GM19438 (cell line): ENCODE data around the gene CLSTN1.
A peak's percentile ranks its signal among the peaks of the same experiment; 100 is the strongest.
"Not testable (repeated sequence)": the region's sequence is repeated elsewhere in the genome, so short reads cannot be mapped to it uniquely, and the experiment has no call there.

Source experiments
- ATAC-seq: cut with Tn5 transposase; IDR thresholded peaks from one replicate; pipeline ENCODE4 v1.9.1; 2021; ENCODE audit warnings: low read depth; ENCODE audit not compliant: unreplicated experiment

Gene CLSTN1

DNA sequence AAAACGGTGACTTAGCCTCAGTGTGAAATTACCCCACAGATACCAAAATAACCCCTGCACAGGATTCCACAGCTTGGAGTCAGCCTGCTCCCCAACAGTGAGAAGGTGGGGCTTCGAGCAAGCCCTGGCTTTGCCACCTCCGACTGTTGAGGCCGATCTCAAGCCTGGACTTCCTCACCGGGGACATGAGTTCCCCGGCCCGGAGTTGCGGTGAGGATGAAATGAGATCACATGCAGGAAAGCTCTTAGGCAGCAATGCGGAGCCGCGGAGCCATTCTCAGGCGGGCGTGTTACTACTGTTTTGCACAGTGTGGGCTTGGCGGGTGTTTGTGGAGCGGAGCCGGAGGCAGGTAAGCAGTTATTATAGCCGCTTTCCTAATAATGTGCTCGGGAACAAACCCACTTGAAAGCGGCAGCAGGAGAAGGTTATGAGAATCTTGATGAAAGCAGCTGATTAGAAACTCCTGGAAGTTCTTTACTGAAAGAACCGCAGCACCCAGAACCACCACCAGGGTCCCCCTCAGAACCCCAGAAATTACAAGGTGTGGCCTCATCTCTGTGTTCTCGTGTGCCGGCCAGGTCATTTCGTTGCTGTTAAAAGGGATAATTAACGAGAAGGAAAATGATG is 3.9 kb upstream of the CLSTN1 start:
- ATAC-seq, result no peak

DNA sequence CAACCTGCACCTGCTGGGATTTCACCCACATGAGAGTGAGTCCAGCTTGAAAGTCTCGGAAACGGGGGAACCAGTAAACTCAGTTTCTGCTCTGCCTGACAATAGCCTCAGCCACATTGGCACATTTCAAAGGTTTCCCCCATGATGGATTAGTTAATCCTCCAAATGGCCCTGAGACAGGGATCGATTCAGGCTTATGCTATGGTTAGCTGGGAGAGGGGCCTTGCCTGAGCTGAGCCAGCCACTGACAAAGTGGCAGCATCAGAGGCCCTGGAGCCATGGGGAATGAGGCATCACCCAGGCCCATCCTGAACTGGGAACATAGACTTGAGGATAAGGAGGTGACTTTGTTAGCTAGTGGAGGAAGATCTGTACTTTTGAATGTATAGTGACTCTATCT is 2.9 kb upstream of the CLSTN1 start:
- ATAC-seq, result no peak

DNA sequence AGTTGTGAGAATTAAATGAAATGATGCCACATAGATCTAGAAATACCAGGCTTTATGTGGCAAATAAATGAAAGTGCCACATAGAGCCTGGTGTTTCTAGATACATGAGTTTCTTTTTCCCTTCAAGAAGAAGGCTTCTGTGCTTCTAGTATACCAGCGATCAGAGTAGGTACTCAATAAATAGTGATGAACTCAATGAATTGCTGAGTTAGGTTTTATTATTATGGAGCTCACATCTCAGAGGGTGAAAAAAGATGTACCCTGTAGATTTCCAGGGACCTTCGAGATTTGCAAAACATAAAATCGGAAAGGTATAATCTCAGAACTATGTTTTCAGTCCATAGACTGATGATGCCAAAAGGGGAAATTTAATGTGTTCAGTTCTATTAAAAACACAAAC is 2.3 kb upstream of the CLSTN1 start:
- ATAC-seq, result no peak

DNA sequence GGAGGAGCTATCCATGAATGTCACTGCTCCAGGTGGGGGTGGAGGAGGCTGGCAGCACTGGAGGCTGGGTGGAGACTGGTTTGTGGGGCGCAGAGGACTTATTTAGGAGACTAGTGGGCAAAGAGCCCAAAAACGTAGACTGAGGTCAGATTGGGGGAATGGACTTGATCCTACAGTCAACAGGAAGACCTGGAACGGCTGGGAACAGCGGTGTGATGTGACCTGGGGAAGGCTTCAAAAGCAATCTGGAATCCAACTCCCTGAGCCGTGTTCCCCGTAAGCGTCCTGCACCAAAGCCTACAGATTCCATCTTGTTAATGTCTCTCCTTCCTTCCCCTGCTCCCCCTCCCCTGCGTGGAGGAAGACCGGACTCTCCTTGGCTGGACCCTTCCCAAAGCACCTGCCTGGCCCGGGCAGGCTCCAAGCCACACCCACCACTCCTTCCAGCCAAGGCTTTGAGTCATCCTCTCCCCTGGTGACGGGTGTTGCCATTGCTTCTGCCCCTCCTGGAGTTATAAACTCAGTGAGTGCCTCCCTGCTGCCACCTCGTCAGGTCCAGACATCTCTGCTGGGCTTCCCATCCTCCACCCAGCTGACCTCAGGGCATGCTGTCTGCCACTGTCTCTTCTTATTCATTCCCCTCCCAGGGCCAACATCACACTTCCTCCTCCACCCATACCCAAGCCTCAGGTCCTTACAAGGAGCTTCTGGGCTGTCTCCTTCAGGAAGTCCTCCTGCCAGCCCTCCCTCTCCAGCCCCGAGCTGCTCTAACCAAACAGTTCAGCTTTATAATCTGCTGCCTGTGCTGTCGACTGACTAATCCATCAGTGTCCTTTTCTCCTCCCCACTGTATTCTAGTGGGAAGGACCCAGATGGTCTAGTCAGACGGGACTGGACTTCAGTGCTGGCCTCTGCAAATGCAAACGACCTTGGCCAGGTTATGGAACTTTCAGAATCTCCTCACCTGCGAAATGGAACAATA is 1.6 kb upstream of the CLSTN1 start:
- ATAC-seq, result no peak

DNA sequence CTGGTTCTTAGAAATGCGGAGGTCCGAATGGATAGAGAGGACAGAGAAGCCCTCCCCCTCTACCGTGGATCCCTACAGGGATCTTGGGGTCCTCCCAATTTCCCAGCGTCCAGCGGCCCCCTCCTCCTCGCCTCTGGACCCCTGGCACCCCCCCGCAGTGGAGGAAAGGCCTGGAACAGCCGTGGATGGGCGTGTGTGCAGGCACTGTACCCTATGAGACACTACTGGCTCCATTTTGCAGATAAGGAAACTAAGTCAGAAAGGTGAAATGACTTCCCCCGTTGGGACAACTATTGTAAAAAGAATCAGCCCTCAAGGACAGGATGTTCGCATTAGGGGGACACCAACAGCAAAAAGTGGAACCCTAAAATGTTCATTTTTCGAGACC is 931 bp upstream of the CLSTN1 start:
- ATAC-seq, result no peak

DNA sequence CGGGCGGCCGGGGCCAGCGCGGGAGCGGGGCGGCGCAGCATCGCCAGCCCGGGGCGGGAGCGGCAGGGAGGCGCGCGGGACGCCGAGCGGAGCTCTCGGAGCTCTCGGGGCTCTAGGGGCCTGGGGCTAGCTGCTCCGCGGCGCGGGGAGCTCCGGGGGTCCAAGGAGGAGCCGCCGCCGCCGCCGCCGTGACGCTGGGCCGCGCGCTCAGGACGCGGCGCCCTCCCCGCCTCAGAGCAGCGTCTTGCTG is 147 bp downstream of the CLSTN1 start:
- ATAC-seq, result peak; percentile 5

DNA sequence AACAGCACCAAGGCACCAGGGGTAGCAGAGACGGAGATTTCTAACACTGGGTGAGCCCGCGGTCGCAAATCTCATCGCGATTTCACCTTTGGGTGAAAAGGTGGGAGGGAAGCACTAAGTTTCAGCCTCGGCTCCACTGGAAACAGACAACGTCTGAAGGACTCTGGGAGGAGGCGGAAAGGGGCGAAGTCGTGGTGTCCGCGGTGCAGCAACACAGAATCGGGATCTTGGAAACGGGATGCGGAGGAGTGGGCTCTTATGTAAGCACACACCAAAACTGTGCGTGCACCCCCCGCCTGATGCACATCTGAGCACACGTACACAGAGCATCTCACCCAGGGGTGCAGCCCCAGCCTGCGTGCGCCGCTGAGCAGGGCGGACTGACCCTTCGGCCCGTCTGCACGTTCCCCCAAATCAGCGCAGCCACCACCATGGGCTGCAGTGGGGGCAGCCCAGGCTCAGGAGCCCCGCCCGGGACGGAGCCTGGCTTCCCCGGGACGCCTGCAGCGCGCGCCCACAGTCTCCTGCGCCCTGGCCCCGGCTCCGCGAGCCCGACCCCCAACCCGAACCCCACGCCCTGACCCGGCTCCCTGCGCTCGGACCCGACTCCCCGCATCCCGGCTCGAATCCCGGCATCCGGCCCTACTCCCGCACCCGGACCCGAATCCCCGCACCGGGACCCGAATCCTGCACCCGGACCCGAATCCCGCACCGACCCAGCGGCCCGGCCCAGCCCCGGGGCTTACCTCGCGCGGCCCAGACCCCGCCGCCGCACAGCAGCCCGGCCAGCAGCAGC is 670 bp downstream of the CLSTN1 start:
- ATAC-seq, result no peak

DNA sequence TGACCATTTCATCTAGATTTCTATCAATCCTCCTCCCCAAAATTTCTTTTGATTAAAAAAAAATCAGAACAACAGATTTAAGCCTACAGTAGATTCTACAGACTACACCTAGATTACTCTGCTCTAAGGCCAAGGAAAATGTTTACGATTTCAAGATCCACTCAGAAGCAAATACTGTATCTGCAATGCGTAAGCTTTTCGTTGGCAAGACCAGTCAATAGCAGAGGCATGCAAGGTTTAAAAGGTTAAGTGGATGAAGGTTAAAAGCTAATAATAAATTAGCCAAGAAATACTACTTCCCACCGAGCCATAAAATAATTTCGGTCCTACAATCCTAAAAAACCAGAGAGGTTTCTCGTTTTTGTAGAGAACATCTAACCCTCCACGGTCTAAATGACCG is 1.3 kb downstream of the CLSTN1 start:
- no peak for ATAC-seq

DNA sequence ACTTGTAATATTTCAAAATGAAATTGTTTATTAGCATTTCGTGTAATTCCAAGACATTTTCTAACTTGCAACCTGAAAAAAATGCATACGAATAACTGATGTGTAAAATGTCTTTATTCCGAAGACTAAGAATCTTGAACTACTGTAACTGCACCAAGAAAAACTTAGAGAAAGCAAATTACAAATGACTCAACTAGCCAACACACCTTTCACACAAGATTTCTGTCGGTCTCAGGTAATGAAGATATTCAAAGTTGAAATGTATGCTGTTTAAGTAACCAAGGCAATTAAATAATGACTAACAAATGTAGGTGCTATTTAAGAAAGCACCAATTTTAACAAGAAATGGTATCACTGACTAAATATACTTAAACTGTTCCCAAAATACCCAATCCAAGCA is 2.1 kb downstream of the CLSTN1 start:
- no peak for ATAC-seq

DNA sequence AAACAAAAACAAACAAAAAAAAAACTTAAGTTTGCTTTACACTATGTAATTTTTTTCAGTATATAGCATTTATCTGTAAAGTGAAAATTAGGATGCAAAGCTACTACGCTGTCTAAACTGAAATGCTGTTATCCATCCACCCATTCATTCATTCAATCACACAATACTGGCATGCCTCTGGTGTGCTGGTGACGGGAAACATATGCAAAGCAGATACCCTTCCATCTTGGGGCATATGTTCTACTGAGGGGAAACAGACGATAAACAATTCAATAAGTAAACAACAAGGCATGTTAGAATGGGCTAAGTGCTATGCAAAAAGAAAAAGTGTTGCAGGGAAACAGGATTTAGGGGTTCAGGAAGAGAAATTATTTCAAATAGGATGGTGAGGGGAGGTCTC is 3.2 kb downstream of the CLSTN1 start:
- ATAC-seq, result no peak

DNA sequence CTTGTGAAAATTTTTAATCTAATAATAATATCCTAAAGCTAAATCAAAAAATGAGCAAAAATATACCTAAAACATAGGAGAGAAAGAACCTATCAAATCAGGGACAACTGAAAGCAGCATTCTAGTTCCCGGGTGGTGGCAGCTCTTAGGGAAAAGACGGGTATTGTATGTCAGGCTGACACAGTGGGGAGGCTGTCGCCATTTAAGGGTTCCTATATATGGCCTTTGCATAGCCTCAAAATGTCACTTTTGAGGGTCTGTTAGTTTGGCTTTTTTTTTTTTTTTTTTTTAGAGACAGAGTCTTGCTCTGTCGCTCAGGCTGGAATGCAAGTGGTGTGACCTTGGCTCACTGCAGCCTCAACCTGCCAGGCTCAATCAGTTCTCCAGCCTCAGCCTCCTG is 6.0 kb downstream of the CLSTN1 start:
- no peak for ATAC-seq

DNA sequence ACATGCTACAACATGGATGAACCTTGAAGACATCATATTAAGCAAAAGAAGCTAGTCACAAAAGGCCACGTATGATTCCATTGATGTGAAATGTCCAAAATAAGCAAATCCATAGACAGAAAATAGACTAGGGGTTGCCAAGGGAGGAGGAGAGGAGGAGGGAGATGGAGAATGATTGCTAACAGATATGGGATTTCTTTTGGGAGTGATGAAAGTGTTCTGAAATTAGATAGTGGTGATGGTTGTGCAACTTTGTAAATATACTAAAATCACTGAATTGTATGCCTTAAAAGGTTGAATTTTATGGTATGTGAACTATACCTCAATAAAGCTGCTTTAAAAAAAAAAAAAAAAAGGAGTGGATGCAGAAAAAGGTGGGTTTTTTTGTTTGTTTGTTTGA is 7.6 kb downstream of the CLSTN1 start:
- no peak for ATAC-seq

DNA sequence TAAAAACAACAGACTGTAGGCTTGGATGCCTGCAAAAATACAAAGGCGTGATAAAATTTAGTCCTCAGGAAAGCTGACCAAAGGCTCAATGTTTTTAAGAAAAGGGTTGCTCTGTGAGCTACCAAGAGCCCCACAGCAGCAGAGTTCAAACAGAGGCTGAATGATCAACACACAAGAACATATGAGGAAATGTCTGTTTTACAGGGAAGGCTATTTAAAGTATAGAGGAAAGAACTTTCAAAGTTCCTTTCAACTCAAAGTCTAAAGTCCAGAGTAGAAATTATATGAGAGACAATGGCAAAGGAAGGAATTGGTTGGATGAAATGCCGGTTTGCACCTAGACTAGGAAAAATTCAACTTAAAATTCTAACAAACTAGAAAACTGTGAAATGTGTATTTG is 8.6 kb downstream of the CLSTN1 start:
- ATAC-seq, result no peak

DNA sequence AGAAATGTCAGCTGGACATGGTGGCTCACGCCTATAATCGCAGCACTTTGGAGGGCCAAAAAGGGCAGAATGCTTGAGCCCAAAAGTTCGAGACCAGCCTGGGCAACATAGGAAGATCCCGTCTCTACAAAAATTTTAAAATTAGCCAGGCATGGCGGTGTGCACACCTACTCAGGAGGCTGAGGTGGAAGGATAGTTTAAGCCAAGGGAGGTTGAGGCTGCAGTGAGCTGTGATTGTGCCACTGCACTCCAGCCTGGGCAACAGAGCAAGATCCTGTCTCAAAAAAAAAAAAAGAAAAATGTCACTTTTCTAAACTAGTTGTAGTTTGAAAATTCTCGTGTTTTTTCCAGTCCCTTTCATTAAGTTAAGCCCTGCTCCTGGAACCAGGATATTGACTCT is 9.1 kb downstream of the CLSTN1 start:
- ATAC-seq, result no peak

DNA sequence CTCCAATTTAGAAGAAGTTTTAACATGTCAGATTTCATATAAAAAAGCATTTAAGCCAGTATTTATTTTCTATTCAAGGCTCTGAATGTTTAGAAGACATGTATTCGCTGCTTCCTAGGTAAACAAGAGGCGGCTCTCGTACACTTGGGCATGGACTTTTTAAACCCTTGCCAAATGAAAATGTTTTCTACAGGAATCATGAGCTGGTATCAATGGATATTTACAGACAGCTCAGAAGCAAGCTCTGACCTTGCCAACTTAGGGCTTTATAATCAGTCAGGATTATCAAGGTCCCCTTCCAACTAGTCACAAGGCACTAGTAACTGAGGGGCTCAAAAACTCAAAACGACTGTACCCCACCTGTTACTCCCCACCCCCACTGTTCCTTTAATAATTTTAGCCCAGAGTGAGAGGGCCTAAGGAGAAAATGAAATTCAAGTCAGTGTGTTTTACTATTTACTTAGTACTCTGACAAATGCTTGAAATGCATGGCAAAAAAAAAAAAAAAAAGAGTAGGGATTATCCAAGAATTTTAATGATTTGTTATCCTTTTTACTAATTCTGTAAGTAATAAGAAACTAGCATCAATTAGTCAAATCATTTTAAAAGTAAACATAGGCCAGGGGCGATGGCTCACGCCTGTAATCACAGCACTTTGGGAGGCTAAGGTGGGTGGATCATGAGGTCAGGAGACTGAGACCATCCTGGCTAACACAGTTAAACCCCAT is 12.4 kb downstream of the CLSTN1 start:
- ATAC-seq, result no peak

DNA sequence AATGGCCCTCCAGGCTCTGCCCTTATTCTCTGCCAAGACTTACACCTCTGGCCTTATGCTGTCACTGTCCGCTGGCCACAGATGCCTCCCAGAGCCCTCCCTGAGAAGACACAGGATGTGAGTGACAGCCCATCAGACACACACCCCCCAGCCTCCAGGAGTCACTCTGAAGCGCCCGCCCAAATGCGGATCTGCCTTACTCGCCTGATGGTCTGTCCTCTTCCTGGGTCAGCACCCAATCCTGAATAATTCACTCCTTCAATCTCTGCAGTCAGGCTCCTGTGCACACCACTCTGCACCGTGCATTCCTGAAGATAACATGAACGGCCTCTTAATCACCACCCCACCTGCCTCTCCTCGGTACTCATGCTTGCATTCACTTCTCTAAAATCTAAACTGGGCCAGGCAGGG is 14.7 kb downstream of the CLSTN1 start:
- no peak for ATAC-seq

DNA sequence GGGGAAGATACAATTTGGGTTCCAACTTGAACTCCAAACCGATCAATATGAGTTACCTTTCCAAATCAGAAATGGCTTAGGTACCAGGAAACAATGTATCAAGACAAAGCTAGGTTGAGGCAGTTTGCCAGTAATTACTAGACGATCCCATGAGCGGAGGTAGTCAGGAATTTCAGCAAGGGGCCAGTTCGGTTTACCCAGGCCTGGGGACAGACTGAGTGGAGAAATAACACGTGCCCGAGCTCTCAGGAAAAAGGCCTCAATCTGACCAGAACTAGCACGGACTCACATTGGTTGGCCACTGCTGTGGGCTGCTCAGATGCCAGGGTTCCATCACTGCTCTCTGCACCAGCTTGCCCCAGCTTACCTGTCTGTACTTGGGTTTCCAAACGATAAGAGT is 15.3 kb downstream of the CLSTN1 start:
- no peak for ATAC-seq

DNA sequence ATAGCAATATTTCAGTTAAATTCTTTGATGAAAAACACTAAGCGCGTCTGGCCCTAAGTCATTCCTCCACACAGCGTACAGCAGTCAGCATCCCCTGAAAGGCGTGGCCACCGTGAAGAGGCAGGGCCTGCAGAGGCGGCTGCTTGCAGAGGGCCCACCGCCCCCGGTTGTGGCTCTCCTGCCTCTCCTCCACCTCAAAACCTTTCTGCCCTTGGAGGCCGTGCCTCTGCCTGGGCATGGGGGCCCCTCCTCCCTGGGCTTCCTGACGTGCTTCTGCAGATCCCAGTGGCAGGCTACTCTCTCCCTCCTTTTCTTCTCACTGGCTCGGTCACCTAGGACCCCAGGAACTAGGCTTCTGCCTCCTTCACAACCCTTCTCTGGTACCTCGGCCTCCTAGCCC is 16.2 kb downstream of the CLSTN1 start:
- ATAC-seq, result no peak

DNA sequence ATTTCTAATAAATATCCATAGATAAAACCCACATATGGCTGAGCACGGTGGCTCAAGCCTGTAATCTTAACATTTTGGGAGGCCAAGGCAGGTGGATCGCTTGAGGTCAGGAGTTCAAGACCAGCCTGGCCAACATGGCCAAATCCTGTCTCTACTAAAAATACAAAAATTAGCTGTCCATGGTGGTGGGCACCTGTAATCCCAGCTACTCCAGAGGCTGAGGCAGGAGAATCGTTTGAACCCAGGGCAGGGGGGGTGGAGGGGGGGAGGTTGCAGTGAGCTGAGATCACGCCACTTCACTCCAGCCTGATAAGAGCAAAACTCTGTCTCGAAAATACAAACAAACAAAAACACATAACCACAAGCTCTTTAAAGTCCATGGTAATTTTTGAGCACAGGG is 17.8 kb downstream of the CLSTN1 start:
- ATAC-seq, result not testable (repeated sequence)

DNA sequence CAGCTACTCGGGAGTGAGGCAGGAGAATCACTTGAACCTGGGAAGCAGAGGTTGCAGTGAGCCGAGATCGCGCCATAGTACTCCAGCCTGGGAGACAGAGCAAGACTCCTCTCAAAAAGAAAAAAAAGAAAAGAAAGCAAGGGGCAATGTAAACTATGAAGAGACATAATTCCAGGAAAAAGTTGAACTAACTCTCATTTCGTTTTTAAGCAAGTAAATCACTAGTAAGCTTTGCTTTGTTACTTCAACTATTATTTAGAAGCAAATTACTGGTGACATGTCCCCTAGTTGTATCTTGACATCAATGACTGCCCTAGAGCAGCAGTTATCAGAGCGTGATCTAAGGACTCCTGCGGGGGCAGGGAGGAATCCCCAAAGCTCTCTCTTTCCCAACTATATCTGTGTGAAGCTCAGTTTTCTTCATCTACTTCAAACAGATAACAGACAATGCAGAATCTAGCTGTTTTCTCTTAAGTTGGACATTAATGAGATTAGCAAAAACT is 18.7 kb downstream of the CLSTN1 start:
- ATAC-seq, result no peak
